ENCODE results near the gene KRT4.
"Not testable (repeated sequence)": the region's sequence is repeated elsewhere in the genome, so short reads cannot be mapped to it uniquely, and the experiment has no call there.

Gene KRT4

GRCh38 chr12:52769354-52769753, 44.6 kb downstream of the KRT4 start:
- no peak for DNase-seq

- no peak for DNase-seq
Measured at GRCh38 chr12:52768479-52769200, 45.3 kb downstream of the KRT4 start.

- DNase-seq = no peak
Measured at GRCh38 chr12:52767427-52767826, 46.5 kb downstream of the KRT4 start.

- DNase-seq = no peak
Measured at GRCh38 chr12:52767020-52767379, 46.9 kb downstream of the KRT4 start.

GRCh38 chr12:52766351-52767019, 47.4 kb downstream of the KRT4 start:
- no peak for DNase-seq

GRCh38 chr12:52765702-52766101, 48.2 kb downstream of the KRT4 start:
- DNase-seq = no peak

- no peak for DNase-seq
Measured at GRCh38 chr12:52763991-52764390, 49.9 kb downstream of the KRT4 start.

GRCh38 chr12:52763036-52763659, 50.8 kb downstream of the KRT4 start:
- DNase-seq = no peak

- no peak for DNase-seq
Measured at GRCh38 chr12:52761802-52762201, 52.1 kb downstream of the KRT4 start.

GRCh38 chr12:52761218-52761617, 52.7 kb downstream of the KRT4 start:
- not testable (repeated sequence) for DNase-seq

GRCh38 chr12:52760623-52761022, 53.3 kb downstream of the KRT4 start:
- no peak for DNase-seq

GRCh38 chr12:52759695-52760094, 54.2 kb downstream of the KRT4 start:
- no peak for DNase-seq

- no peak for DNase-seq
Measured at GRCh38 chr12:52759218-52759617, 54.7 kb downstream of the KRT4 start.

- no peak for DNase-seq
Measured at GRCh38 chr12:52757449-52758176, 56.3 kb downstream of the KRT4 start.
